Right lobe of liver (tissue), 4 donors: ENCODE measurements around the gene KDM2B.

ENCODE experiments used
- POLR2A ChIP-seq: fragments of 450-650 bp; IDR thresholded peaks from one replicate; pipeline ENCODE4 v1.6.1; 2017; ENCODE audit warnings: antibody characterized with exemption, mild to moderate bottlenecking
- TF ChIP-seq, protein P1 (sequence below), 4 donors: fragments of 200-600 bp in 3 of 4; fragments of 450-650 bp in 1 of 4; IDR thresholded peaks; one replicate each; pipeline versions ENCODE4 v1.5.1 to v1.8.0; 2016 to 2022; ENCODE audit warnings: antibody characterized with exemption in 4 of 4, mild to moderate bottlenecking in 2 of 4
- donor health status: DM: no; HTN: no; CAD: no.
- donor health status: DM: no; HTN: no; CAD: no.
- donor health status: DM: no; HTN: yes; CAD: no.

DNA sequence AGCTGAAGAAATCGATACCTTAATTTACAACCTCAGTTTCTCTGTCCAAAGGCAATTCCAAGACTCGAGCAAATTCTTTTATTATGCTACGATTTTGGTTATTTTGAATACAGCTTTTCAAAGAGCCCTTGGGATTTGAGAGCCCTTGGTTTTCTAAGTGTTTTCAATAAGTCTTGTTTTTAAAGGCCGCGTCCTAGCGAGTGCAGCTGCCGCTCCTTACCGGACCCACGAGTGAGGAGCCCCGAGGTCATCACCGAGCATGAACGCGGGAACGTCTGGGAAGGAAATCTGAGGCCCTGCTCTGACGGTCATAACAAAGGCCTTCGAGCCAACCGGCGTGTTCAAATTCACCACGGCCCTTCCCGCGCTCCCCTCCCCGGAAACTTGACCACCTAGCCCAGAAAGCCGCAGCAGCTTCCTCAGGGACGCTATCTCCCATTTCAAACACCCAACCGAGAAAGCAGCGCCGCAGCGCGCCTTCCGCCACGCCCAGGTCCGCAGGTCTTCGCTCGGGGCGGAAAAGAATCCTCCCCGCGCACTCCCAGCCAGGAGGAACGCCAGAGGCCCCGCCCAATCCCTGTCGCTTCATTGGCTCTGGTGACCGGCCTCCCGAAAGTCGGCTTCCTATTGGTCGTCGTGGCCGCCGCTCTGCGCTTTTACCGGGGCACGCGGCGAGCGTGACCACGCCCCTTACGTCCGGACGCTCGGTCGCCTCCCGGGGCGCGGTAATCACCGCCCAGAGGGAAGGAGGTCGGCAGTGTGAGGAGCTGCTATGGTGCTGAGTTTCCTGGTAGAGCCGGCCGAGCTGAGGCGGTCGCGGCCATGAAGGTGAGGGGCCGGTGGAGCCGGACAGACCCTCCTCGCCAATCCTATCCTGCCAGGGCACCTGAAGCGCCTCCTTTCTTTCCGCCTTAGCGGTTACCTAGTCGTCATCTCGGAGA, 181.2 kb downstream of the KDM2B start, which contains the start of gene RNF34:
- peak; percentile 98 for TF ChIP-seq POLR2A
- TF ChIP-seq, protein P1, sequence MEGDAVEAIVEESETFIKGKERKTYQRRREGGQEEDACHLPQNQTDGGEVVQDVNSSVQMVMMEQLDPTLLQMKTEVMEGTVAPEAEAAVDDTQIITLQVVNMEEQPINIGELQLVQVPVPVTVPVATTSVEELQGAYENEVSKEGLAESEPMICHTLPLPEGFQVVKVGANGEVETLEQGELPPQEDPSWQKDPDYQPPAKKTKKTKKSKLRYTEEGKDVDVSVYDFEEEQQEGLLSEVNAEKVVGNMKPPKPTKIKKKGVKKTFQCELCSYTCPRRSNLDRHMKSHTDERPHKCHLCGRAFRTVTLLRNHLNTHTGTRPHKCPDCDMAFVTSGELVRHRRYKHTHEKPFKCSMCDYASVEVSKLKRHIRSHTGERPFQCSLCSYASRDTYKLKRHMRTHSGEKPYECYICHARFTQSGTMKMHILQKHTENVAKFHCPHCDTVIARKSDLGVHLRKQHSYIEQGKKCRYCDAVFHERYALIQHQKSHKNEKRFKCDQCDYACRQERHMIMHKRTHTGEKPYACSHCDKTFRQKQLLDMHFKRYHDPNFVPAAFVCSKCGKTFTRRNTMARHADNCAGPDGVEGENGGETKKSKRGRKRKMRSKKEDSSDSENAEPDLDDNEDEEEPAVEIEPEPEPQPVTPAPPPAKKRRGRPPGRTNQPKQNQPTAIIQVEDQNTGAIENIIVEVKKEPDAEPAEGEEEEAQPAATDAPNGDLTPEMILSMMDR (IDR thresholded peaks at IDR 0.05): peak in 1 of 4 donors; percentile 4
